ENCODE measurements around the gene TAMALIN.

The TAMALIN gene

GRCh38 chr12:52014567-52015530 lies 8.1 kb downstream of the TAMALIN start:
- DNase-seq: no peak

GRCh38 chr12:52015532-52016041 lies 8.8 kb downstream of the TAMALIN start:
- DNase-seq: no peak

GRCh38 chr12:52018433-52019112 lies 11.8 kb downstream of the TAMALIN start:
- DNase-seq: no peak

- no peak for DNase-seq
Observed at GRCh38 chr12:52019113-52019770, 12.5 kb downstream of the TAMALIN start.

GRCh38 chr12:52020539-52021336 lies 14.0 kb downstream of the TAMALIN start:
- no peak for DNase-seq

GRCh38 chr12:52022841-52023181 lies 16.1 kb downstream of the TAMALIN start:
- no peak for DNase-seq

- no peak for DNase-seq
Observed at GRCh38 chr12:52023182-52023975, 16.6 kb downstream of the TAMALIN start.

- no peak for DNase-seq
Observed at GRCh38 chr12:52023976-52024688, 17.4 kb downstream of the TAMALIN start.

- DNase-seq: no peak
Observed at GRCh38 chr12:52024845-52025230, 18.1 kb downstream of the TAMALIN start.

- DNase-seq: no peak
Observed at GRCh38 chr12:52026263-52026662, 19.5 kb downstream of the TAMALIN start.

GRCh38 chr12:52027085-52027843 lies 20.5 kb downstream of the TAMALIN start:
- DNase-seq: no peak

GRCh38 chr12:52029685-52030084 lies 22.9 kb downstream of the TAMALIN start:
- no peak for DNase-seq

- DNase-seq: peak; percentile 10
Observed at GRCh38 chr12:52032446-52032803, 25.7 kb downstream of the TAMALIN start.

- peak; percentile 94 for DNase-seq
Observed at GRCh38 chr12:52032804-52033445, 26.2 kb downstream of the TAMALIN start.

GRCh38 chr12:52033446-52034140 lies 26.8 kb downstream of the TAMALIN start:
- DNase-seq: no peak

- DNase-seq: no peak
Observed at GRCh38 chr12:52035190-52035589, 28.4 kb downstream of the TAMALIN start.

- no peak for DNase-seq
Observed at GRCh38 chr12:52035926-52036325, 29.2 kb downstream of the TAMALIN start.

GRCh38 chr12:52036587-52037171 lies 29.9 kb downstream of the TAMALIN start:
- no peak for DNase-seq
